HuH-7 (cell line): ENCODE data around the gene YWHAB.
"Not testable (repeated sequence)": the region's sequence is repeated elsewhere in the genome, so short reads cannot be mapped to it uniquely, and the experiment has no call there.

Source experiments
- DNase-seq: peaks from one replicate; pipeline ENCODE4 v3.0.0; 2011; ENCODE audit warnings: low spot score

Gene YWHAB

GRCh38 chr20:44885392-44886265 is at the start of gene YWHAB:
YWHAB (plus strand) TSS chr20:44885705; CDS start chr20:44901534, 15,829 bp downstream.
- DNase-seq, result peak; percentile 88

- DNase-seq, result no peak
These were observed 48.8 kb upstream of the YWHAB start for GRCh38 chr20:44836601-44837120.

- no peak for DNase-seq
These were observed 47.6 kb upstream of the YWHAB start for GRCh38 chr20:44837946-44838345.

- DNase-seq, result no peak
These were observed 47.0 kb upstream of the YWHAB start for GRCh38 chr20:44838521-44838920.

GRCh38 chr20:44839481-44839880 is 46.0 kb upstream of the YWHAB start:
- DNase-seq, result no peak

- DNase-seq, result no peak
These were observed 44.7 kb upstream of the YWHAB start for GRCh38 chr20:44840826-44841225.

- no peak for DNase-seq
These were observed 43.5 kb upstream of the YWHAB start for GRCh38 chr20:44841955-44842354.

GRCh38 chr20:44843876-44844275 is 41.6 kb upstream of the YWHAB start:
- DNase-seq, result no peak

GRCh38 chr20:44848254-44849015 is 37.1 kb upstream of the YWHAB start:
- no peak for DNase-seq

GRCh38 chr20:44849703-44850102 is 35.8 kb upstream of the YWHAB start:
- DNase-seq, result no peak

- no peak for DNase-seq
These were observed 35.2 kb upstream of the YWHAB start for GRCh38 chr20:44850272-44850671.

GRCh38 chr20:44850837-44851236 is 34.7 kb upstream of the YWHAB start:
- no peak for DNase-seq

GRCh38 chr20:44851545-44851944 is 34.0 kb upstream of the YWHAB start:
- peak; percentile 20 for DNase-seq

- no peak for DNase-seq
These were observed 29.1 kb upstream of the YWHAB start for GRCh38 chr20:44856442-44856841.

GRCh38 chr20:44856856-44857448 is 28.6 kb upstream of the YWHAB start:
- no peak for DNase-seq

- DNase-seq, result no peak
These were observed 26.7 kb upstream of the YWHAB start for GRCh38 chr20:44858606-44859360.

- DNase-seq, result no peak
These were observed 23.9 kb upstream of the YWHAB start for GRCh38 chr20:44861531-44862006.

GRCh38 chr20:44862286-44862685 is 23.2 kb upstream of the YWHAB start:
- DNase-seq, result no peak

GRCh38 chr20:44863365-44864084 is 22.0 kb upstream of the YWHAB start:
- not testable (repeated sequence) for DNase-seq

- not testable (repeated sequence) for DNase-seq
These were observed 21.0 kb upstream of the YWHAB start for GRCh38 chr20:44864493-44864892.
